Measurements from ENCODE around the gene KCNT2.

GRCh38 chr1:196550731-196551130 lies 57.5 kb downstream of the KCNT2 start:
- TF ChIP-seq REST (IDR thresholded peaks at IDR 0.05; ENCODE audit: low read depth) (no peak), CTCF (IDR thresholded peaks at IDR 0.05 in 2 of 3, conservative IDR thresholded peaks at IDR 0.05 in 1 of 3; ENCODE audit: borderline replicate concordance in 1 of 3, insufficient read depth in 1 of 3, low read depth in 2 of 3, low read length in 2 of 3) (no peak), POLR2AphosphoS5 (IDR thresholded peaks at IDR 0.05; ENCODE audit: low read depth, low read length) (no peak)

All from HCT116 (cell line).